HG03460 (cell line): ENCODE results near the gene PPIF.

ENCODE experiments used
- ATAC-seq: cut with Tn5 transposase; IDR thresholded peaks from one replicate; pipeline ENCODE4 v1.9.1; 2021; ENCODE audit not compliant: unreplicated experiment

Gene PPIF

GRCh38 chr10:79347226-79347893, at the start of gene PPIF:
PPIF (plus strand) TSS chr10:79347469; CDS start chr10:79347549, 80 bp downstream.
- ATAC-seq = peak; percentile 77

GRCh38 chr10:79298403-79299244, 48.6 kb upstream of the PPIF start:
- ATAC-seq = no peak

GRCh38 chr10:79299397-79300241, 47.6 kb upstream of the PPIF start:
- ATAC-seq = no peak

- no peak for ATAC-seq
Observed at GRCh38 chr10:79300711-79301110, 46.6 kb upstream of the PPIF start.

GRCh38 chr10:79301754-79302530, 45.3 kb upstream of the PPIF start:
- no peak for ATAC-seq

GRCh38 chr10:79303631-79304478, 43.4 kb upstream of the PPIF start:
- ATAC-seq = no peak

- ATAC-seq = no peak
Observed at GRCh38 chr10:79304479-79305087, 42.7 kb upstream of the PPIF start.

- no peak for ATAC-seq
Observed at GRCh38 chr10:79305515-79305914, 41.8 kb upstream of the PPIF start.

GRCh38 chr10:79305988-79306387, 41.3 kb upstream of the PPIF start:
- no peak for ATAC-seq

GRCh38 chr10:79306644-79307220, 40.5 kb upstream of the PPIF start:
- no peak for ATAC-seq

- no peak for ATAC-seq
Observed at GRCh38 chr10:79308016-79308415, 39.3 kb upstream of the PPIF start.

- ATAC-seq = no peak
Observed at GRCh38 chr10:79308969-79309665, 38.2 kb upstream of the PPIF start.

- no peak for ATAC-seq
Observed at GRCh38 chr10:79310200-79310865, 36.9 kb upstream of the PPIF start.

GRCh38 chr10:79310911-79311573, 36.2 kb upstream of the PPIF start:
- no peak for ATAC-seq

GRCh38 chr10:79311581-79312407, 35.5 kb upstream of the PPIF start:
- ATAC-seq = no peak

- ATAC-seq = no peak
Observed at GRCh38 chr10:79312601-79313187, 34.6 kb upstream of the PPIF start.
